GM18508 (cell line): ENCODE data around the gene AK8.
"Not testable (repeated sequence)": the region's sequence is repeated elsewhere in the genome, so short reads cannot be mapped to it uniquely, and the experiment has no call there.

Experiments used
- ATAC-seq: cut with Tn5 transposase; IDR thresholded peaks from one replicate; pipeline ENCODE4 v1.9.1; 2021; ENCODE audit warnings: moderate number of reproducible peaks; ENCODE audit not compliant: insufficient read depth, unreplicated experiment

The AK8 gene

GRCh38 chr9:132728071-132728470, 150.0 kb downstream of the AK8 start:
- no peak for ATAC-seq

- no peak for ATAC-seq
Observed at GRCh38 chr9:132726576-132727130, 151.4 kb downstream of the AK8 start.

- no peak for ATAC-seq
Observed at GRCh38 chr9:132725306-132725705, 152.8 kb downstream of the AK8 start.

- ATAC-seq: no peak
Observed at GRCh38 chr9:132723809-132724208, 154.3 kb downstream of the AK8 start.

GRCh38 chr9:132722564-132723065, 155.5 kb downstream of the AK8 start:
- ATAC-seq: no peak

- ATAC-seq: no peak
Observed at GRCh38 chr9:132721661-132722060, 156.4 kb downstream of the AK8 start.

GRCh38 chr9:132718381-132718928, 159.6 kb downstream of the AK8 start:
- ATAC-seq: not testable (repeated sequence)

GRCh38 chr9:132717326-132717945, 160.6 kb downstream of the AK8 start:
- no peak for ATAC-seq

- ATAC-seq: no peak
Observed at GRCh38 chr9:132716007-132716406, 162.1 kb downstream of the AK8 start.

GRCh38 chr9:132712753-132713152, 165.3 kb downstream of the AK8 start:
- ATAC-seq: no peak

- ATAC-seq: no peak
Observed at GRCh38 chr9:132711846-132712245, 166.2 kb downstream of the AK8 start.

- not testable (repeated sequence) for ATAC-seq
Observed at GRCh38 chr9:132711152-132711551, 166.9 kb downstream of the AK8 start.

- ATAC-seq: no peak
Observed at GRCh38 chr9:132710333-132710732, 167.8 kb downstream of the AK8 start.

GRCh38 chr9:132708769-132709430, 169.2 kb downstream of the AK8 start:
- no peak for ATAC-seq

- ATAC-seq: no peak
Observed at GRCh38 chr9:132708239-132708638, 169.8 kb downstream of the AK8 start.

- ATAC-seq: no peak
Observed at GRCh38 chr9:132703336-132703735, 174.7 kb downstream of the AK8 start.

- ATAC-seq: no peak
Observed at GRCh38 chr9:132702254-132702653, 175.8 kb downstream of the AK8 start.

GRCh38 chr9:132699956-132700355, 178.1 kb downstream of the AK8 start:
- ATAC-seq: no peak

GRCh38 chr9:132698989-132699388, 179.1 kb downstream of the AK8 start:
- no peak for ATAC-seq

GRCh38 chr9:132697230-132697629, 180.9 kb downstream of the AK8 start:
- ATAC-seq: no peak

GRCh38 chr9:132694144-132694543, 183.9 kb downstream of the AK8 start:
- ATAC-seq: no peak
